Mucosa of descending colon (tissue), 3 donors: Measurements from ENCODE around the gene HS1BP3. TPM values are rescaled to one million over a fixed set of nuclear protein-coding genes. Genes with fewer than 3 reads are reported as not detected.

Experiments used
- ATAC-seq: fragments of 200-7000 bp; cut with Tn5 transposase; one replicate; pipeline ENCODE4 v1.9.1; 2020; ENCODE audit warnings: mild to moderate bottlenecking, moderate library complexity
- DNase-seq, 3 donors: peaks; one replicate each; pipeline ENCODE4 v3.0.0-alpha.2; 2020
- H3K36me3 ChIP-seq: fragments of 200-600 bp; one replicate; pipeline ENCODE4 v1.8.0; 2021; ENCODE audit warnings: low read depth, mild to moderate bottlenecking
- H3K4me1 ChIP-seq: fragments of 200-600 bp; one replicate; pipeline ENCODE4 v1.8.0; 2021; ENCODE audit warnings: low read depth, mild to moderate bottlenecking
- H3K4me3 ChIP-seq: fragments of 200-600 bp; one replicate; pipeline ENCODE4 v1.8.0; 2021; ENCODE audit warnings: mild to moderate bottlenecking
- H3K9me3 ChIP-seq: fragments of 200-600 bp; one replicate; pipeline ENCODE4 v1.8.0; 2021; ENCODE audit warnings: mild to moderate bottlenecking
- intact Hi-C, 2 donors: fragments of 100-400 bp; cut with DNase I in 1 of 2; cut with micrococcal nuclease in 1 of 2; formaldehyde crosslinking; loops; one replicate each; pipeline versions ENCODE4 v1.11.0 to v1.11.1; 2022; cut with DNase I, micrococcal nuclease
- total RNA-seq, 3 donors: library from RNA; stranded (reverse); fragmentation: NEBNext Ultra II Directional in 2 of 3; extraction: Animal tissue kit (Norgen Biotek cat#: 25700) in 2 of 3; gene quantifications; one replicate each; pipeline versions ENCODE4 v1.2.1 to v1.2.4, GENCODE V29; 2021 to 2023
- TF ChIP-seq, protein P1 (sequence below): fragments of 200-600 bp; IDR thresholded peaks from one replicate; pipeline ENCODE4 v1.8.0; 2022; ENCODE audit warnings: antibody characterized with exemption, mild to moderate bottlenecking
- donor health status: DM: no; HTN: no; CAD: no; lungs with moderate emphysema.
- donor health status: DM: no; HTN: no; CAD: no.
- donor health status: DM: no; HTN: yes; CAD: no.

Gene HS1BP3
- total RNA-seq, 3 donors from 2014 or later: 28.8 to 47.0 (median 29.7) TPM

DNA sequence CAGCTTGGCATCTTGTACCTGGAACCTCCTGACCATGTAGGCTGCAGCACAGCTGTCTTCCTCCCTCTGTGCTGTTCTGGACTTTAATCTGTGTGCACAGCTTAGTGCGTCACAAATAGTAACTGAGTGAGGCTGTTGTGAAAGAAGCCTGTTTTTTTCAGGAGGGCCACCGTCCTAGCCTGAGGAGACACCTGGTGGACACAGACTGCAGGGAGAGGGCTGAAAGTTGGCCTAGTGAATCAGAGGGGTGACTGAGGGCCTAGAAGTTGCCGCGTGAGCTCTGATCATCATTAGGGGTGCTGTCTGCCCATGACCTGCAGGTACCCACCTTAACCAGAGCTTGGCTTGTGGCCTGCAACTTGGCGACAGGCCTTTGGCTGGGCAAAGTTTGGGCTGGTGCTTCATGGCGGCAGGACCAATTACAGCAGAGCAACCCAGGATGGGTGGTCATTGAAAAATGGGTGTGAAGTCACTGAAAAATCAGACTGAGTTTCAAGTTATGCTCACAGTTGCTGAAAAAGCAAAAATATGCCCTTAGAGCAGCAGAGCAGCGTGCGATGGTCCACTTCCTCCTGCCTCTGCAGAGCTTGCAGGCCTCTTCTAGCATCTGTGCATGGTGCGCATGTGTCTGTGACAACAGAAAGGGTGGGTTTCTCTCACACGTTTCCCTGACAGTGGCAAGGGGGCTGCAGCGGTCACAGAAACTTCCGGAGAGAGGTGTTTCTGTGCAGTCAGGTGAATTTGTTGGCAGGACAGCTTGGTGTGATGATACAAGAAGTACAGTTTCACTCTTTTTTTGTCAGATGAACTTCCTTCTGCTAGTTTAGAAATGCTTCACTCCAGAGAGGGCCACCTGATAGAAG lies 25.7 kb upstream of the HS1BP3 start:
- peak in 1 of 3 donors; percentile 50 for DNase-seq
- intact Hi-C loops: no loop called here
- peaks cover 18% of the 10 kb centered on the region for H3K4me1 ChIP-seq
- TF ChIP-seq, protein P1, sequence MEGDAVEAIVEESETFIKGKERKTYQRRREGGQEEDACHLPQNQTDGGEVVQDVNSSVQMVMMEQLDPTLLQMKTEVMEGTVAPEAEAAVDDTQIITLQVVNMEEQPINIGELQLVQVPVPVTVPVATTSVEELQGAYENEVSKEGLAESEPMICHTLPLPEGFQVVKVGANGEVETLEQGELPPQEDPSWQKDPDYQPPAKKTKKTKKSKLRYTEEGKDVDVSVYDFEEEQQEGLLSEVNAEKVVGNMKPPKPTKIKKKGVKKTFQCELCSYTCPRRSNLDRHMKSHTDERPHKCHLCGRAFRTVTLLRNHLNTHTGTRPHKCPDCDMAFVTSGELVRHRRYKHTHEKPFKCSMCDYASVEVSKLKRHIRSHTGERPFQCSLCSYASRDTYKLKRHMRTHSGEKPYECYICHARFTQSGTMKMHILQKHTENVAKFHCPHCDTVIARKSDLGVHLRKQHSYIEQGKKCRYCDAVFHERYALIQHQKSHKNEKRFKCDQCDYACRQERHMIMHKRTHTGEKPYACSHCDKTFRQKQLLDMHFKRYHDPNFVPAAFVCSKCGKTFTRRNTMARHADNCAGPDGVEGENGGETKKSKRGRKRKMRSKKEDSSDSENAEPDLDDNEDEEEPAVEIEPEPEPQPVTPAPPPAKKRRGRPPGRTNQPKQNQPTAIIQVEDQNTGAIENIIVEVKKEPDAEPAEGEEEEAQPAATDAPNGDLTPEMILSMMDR: peak; percentile 33
- no peaks in the 10 kb centered on the region for H3K36me3 ChIP-seq
- ATAC-seq: peak; percentile 87
- H3K9me3 ChIP-seq: no peaks in the 10 kb centered on the region
- no peak overlapping the region for H3K4me3 ChIP-seq

DNA sequence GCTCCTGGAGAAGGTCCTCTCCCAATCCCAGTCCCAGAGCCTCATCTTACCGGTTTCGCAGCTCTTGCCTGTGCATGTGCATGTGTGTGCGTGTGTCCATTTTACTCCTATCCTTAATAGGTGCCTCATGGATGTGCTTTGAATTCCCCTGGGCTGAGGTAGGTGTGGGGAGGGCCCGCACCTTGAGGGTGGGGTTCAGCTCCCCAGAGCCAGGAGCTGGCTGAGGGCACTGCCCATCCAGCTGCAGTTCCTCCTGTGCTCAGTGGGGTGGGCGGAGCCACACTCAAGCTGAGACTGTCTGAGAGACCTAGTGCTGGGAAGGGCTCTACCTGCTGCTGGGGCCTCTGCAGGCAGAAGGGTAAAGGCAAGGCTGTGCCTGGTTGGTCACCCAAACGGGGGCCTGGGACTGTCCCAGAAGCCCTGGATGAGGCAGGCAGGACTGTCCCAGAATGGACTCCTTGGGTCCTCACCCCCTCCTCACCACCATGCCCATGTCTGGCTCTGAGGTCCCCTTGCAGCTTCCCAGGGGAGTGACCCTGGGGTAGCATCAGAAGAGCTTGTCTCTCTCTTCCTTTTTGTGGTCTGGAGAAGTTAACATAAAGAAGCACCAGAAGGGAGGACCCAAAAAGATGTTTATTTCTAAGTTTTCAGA lies 24.9 kb upstream of the HS1BP3 start:
- DNase-seq: peak; percentile 71 to 83 (median 76)
- TF ChIP-seq, protein P1: no peak
- Histone ChIP-seq H3K36me3 (no peaks in the 10 kb centered on the region), H3K4me1 (peaks cover 18% of the 10 kb centered on the region), H3K4me3 (no peak overlapping the region), H3K9me3 (no peaks in the 10 kb centered on the region)
- intact Hi-C loops: no loop called here
- peak; percentile 90 for ATAC-seq

DNA sequence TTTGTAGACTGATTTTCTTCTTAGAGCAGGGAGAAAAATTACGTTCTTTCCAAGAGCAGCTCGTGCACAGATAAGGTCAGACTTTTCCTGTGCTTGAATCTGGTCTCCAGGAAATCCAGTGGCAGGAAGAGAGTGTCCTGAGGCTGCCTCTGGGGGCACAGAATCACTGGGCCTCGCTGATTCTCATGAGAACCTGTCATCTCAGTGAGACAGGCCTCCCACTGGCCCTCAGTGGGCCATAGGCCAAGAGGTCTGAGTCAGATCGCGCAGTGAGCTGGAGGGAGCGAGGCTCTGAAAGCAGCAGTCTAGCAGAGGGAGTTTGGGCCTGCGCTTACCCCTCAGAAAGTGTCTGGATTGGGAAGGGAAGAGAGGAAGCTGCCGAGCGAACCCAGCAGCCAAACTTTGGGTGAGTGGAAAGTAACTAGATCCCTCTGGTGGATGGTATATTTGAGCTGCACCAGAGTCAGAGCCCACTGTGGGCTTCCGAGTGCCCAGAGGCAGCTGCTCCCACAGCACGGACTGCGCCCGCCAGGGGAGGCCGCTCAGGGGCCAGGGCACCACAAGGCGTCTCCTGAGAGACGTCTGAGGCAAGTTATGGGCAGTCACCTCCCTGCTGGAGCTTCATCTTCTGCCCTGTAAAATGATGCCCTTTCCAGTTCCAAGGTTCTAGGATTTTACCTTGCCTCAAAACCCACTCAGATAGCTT lies 24.2 kb upstream of the HS1BP3 start:
- TF ChIP-seq, protein P1: no peak
- intact Hi-C loops: no loop called here
- DNase-seq (no peak), ATAC-seq (no peak)
- H3K4me1 ChIP-seq: peaks cover 18% of the 10 kb centered on the region
- no peak overlapping the region for H3K4me3 ChIP-seq
- H3K9me3 ChIP-seq: no peaks in the 10 kb centered on the region
- H3K36me3 ChIP-seq: no peaks in the 10 kb centered on the region

DNA sequence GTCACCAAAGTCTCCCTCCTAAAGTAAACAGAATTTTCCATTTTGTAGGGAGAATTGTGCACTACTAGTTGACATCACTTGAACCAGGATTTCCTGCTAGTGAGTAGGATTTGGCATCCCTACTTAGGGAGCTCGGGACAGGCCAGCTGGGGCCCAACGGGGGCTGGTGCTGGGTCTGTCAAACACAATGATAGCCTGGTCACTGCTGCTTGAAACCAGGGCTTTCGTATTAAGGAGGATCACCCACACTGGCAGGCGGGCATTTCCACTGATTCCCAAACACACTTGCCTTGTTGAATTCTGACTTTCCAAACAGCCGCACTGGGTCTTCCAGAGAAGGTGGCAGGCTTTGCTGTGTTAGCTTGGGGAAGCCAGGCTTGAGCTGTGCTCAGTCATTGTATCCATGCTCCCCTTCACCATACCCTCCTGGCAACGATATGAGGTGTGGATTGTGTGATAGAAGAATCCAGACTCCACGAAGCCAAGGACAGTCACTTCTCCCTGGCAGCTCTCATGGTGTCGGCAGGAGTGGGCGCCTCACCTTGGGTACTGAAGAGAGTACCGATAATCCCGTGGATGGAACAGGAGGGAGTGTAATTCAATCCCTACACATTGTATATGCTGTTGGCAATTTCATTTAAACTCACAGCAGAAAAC lies 23.5 kb upstream of the HS1BP3 start:
- H3K9me3 ChIP-seq: no peaks in the 10 kb centered on the region
- intact Hi-C loops: no loop called here
- no peaks in the 10 kb centered on the region for H3K36me3 ChIP-seq
- TF ChIP-seq, protein P1: no peak
- DNase-seq (no peak), ATAC-seq (no peak)
- H3K4me1 ChIP-seq: peaks cover 18% of the 10 kb centered on the region
- H3K4me3 ChIP-seq: no peak overlapping the region

DNA sequence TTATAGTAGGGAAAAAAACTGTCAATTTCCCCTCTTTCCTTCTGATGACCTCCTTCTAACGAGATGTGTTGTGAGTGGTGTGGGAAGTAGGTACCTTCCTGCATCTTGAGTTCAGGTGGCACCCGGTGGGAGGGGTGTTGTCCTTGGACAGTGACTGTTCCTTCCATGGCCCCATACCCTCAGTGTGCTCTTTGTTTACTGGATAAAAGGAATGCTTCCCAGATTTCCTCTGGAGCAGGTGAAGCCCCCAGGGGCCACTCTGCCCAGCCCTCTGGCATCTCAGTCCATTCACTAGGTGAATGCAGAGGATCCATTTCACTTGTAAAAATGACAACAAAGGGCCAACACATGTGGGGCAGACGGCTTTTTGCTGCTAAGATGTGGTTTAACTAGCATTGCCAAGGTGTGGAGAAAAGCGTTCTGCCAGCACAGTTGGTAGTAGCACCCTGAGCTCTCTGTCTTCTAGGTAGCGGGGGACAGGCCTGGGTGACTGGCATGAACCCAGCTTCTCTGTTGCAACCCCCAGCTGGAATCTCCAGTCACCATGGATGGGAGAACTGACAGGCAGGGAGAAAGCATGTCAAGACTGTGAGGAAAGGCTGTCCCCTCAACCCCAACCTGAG lies 22.9 kb upstream of the HS1BP3 start:
- Histone ChIP-seq H3K4me1 (peaks cover 18% of the 10 kb centered on the region), H3K36me3 (no peaks in the 10 kb centered on the region), H3K4me3 (no peak overlapping the region), H3K9me3 (no peaks in the 10 kb centered on the region)
- TF ChIP-seq, protein P1: no peak
- intact Hi-C loops: no loop called here
- DNase-seq (no peak), ATAC-seq (no peak)
